GM12892 (cell line): ENCODE data around the gene CORIN.

Source experiments
- POLR2A ChIP-seq: IDR thresholded peaks from 2 replicates; pipeline ENCODE4 v1.6.1; 2011; ENCODE audit warnings: low read depth, low read length, control low read depth
- POLR2AphosphoS5 ChIP-seq: IDR thresholded peaks from 2 replicates; pipeline ENCODE4 v1.6.1; 2011; ENCODE audit warnings: low read depth, low read length, control low read depth
- TAF1 ChIP-seq: IDR thresholded peaks from 2 replicates; pipeline ENCODE4 v1.6.1; 2011; ENCODE audit warnings: low read depth, mild to moderate bottlenecking, control low read depth, low read length, borderline replicate concordance

DNA sequence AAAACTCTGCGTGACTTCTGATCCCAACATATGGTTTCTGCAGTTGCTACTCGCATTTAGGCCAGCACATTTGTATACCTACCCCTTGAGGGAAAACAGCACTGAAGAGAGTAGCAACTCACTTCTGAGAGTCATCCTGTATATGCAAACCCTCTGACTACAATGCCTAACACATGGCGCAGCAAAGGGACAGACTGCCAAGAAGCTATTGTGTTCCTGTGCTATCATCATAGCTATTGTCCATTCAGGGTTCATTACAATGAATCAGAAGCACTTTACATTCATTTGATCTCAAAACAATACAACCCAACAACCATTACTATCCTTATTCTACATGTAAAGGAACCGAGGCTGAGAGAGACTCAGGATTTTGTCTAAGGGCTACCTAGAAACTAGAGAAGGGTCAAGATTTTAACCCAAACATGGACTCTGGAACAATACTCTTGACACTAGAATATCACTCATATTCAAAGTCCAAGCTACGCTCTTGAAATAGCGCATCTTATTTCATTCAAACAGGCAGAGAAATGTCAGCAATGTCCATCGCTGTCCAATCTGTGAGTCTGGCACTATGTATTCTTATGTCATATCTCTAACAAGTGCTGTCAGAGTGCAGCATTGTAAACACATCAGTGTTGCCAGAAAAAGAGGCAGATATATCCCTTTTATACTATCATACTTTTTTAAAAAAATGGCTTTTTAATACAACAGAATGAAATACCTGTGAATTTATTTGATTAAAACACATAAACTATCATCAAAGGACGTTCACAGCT lies 173.6 kb downstream of the CORIN start:
- TF ChIP-seq POLR2A (no peak), POLR2AphosphoS5 (no peak), TAF1 (no peak)
